SK-N-SH treated with all-trans-retinoic acid at 6 μM for 48 hours (cell line): ENCODE data around the gene IFNB1.

Experiments
- ZNF565 ChIP-seq: fragments of 450-650 bp; formaldehyde crosslinking; conservative IDR thresholded peaks from 2 replicates; pipeline ENCODE4 v1.5.0; 2020; ENCODE audit warnings: low read depth, mild to moderate bottlenecking, moderate library complexity

IFNB1 gene

DNA sequence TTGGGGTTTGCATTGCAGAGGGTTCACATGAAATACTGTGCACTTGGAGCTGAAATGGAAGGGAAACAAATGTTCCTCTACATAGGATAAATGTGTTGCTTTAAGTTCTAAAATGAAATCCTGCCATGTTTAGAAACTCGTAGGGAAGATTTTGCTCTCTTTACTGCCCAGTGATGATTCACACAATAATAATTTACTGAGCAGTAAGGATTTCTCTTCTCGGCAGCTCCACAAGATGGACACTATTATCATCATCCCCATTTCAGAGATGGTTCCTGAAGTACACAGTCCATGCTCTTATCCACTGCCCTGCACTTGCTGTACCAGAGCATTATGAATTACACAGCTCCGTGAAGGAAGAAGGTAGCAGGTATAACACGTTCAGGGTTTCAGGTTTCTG lies 50.4 kb downstream of the IFNB1 start (continued):
- no peak for TF ChIP-seq ZNF565 (CRISPR knock-in tag)
